ENCODE data around the gene SLC9A7.
A peak's percentile ranks its signal among the peaks of the same experiment; 100 is the strongest.

Gene SLC9A7

GRCh38 chrX:46572340-46572936, 186.5 kb downstream of the SLC9A7 start:
- no peak overlapping the region for H3K4me3 ChIP-seq (ENCODE audit: low read length)

GRCh38 chrX:46571423-46572339, 187.2 kb downstream of the SLC9A7 start:
- H3K4me3 ChIP-seq (ENCODE audit: low read length), result no peak overlapping the region
- DNase-seq (ENCODE audit: low read depth), result no peak
- no peak for TF ChIP-seq CTCF (conservative IDR thresholded peaks at IDR 0.05; ENCODE audit: low read depth, low read length)

More at GRCh38 chrX:46572340-46572936, 186.5 kb downstream of the SLC9A7 start:
- no peak for DNase-seq (ENCODE audit: low read depth)
- peak; percentile 6 for TF ChIP-seq CTCF (conservative IDR thresholded peaks at IDR 0.05; ENCODE audit: low read depth, low read length)

GRCh38 chrX:46569621-46570020, 189.3 kb downstream of the SLC9A7 start:
- no peak overlapping the region for H3K4me3 ChIP-seq (ENCODE audit: low read length)
- no peak for DNase-seq (ENCODE audit: low read depth)
- TF ChIP-seq CTCF (conservative IDR thresholded peaks at IDR 0.05; ENCODE audit: low read depth, low read length), result no peak

GRCh38 chrX:46567388-46567787, 191.5 kb downstream of the SLC9A7 start:
- H3K4me3 ChIP-seq (ENCODE audit: low read length), result no peak overlapping the region
- TF ChIP-seq CTCF (conservative IDR thresholded peaks at IDR 0.05; ENCODE audit: low read depth, low read length), result no peak
- no peak for DNase-seq (ENCODE audit: low read depth)

- TF ChIP-seq CTCF (conservative IDR thresholded peaks at IDR 0.05; ENCODE audit: low read depth, low read length), result no peak
- no peak for DNase-seq (ENCODE audit: low read depth)
- H3K4me3 ChIP-seq (ENCODE audit: low read length), result no peak overlapping the region
These were observed 196.9 kb downstream of the SLC9A7 start for GRCh38 chrX:46561824-46562657.

GRCh38 chrX:46559062-46559461, 199.9 kb downstream of the SLC9A7 start:
- TF ChIP-seq CTCF (conservative IDR thresholded peaks at IDR 0.05; ENCODE audit: low read depth, low read length), result no peak
- DNase-seq (ENCODE audit: low read depth), result no peak
- no peak overlapping the region for H3K4me3 ChIP-seq (ENCODE audit: low read length)
